Stimulated activated CD8-positive, alpha-beta memory T cell treated with anti-CD3 and anti-CD28 coated beads, Interleukin-12 subunit alpha, Interleukin-12 subunit beta, amount 100 ng/mL, for 4 hours (primary cell): ENCODE data around the gene RPRD1A.
"Not testable (repeated sequence)": the region's sequence is repeated elsewhere in the genome, so short reads cannot be mapped to it uniquely, and the experiment has no call there.

Experiments used
- DNase-seq: peaks from one replicate; pipeline ENCODE4 v3.0.0-alpha.2; 2020; ENCODE audit warnings: low read depth

Gene RPRD1A, protein sequence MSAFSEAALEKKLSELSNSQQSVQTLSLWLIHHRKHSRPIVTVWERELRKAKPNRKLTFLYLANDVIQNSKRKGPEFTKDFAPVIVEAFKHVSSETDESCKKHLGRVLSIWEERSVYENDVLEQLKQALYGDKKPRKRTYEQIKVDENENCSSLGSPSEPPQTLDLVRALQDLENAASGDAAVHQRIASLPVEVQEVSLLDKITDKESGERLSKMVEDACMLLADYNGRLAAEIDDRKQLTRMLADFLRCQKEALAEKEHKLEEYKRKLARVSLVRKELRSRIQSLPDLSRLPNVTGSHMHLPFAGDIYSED

DNA sequence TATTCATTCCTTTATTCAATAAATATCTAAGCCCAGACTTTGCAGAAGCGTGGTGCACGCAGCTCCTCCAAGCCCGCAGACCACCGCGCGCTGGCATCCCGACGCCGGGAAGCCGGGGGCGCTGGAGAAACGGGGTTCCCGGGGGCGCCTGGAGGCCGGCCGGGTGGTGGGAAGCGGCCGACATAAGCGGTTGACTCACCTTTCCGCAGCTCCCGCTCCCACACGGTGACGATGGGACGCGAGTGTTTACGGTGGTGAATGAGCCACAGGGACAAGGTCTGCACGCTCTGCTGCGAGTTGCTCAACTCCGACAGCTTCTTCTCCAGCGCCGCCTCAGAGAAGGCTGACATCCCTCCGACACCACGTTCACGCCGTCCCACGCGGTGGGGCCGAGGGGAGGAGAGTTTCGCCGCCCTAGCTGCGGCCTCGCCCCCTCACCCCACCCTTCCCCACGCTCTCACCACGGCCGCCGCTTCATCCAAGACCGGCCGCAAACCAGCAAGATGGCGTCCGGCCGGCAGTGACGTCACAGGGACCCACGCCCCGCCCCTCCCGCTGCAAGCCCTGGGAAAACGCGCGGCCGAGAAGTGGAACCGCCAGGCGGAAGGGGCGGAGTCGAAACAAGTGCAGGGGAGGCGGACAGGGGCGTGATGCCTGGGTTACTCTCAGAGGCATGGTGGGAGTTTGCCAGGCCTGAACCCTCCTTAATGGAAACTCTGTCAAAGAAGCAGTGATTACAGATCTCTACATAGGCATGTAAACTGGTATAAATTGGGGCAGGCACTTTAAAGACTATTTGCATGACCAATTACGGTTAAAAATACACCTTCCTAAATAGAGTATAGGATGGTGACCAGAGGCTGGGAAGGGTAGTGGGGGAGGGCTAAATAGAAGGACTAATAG, at the start of gene RPRD1A:
Gene RPRD1A, minus strand, starts transcription at position 505 of the 903 bp plus-strand sequence. Its CDS starts 155 bp downstream, at position 350.
- DNase-seq: peak; percentile 98

DNA sequence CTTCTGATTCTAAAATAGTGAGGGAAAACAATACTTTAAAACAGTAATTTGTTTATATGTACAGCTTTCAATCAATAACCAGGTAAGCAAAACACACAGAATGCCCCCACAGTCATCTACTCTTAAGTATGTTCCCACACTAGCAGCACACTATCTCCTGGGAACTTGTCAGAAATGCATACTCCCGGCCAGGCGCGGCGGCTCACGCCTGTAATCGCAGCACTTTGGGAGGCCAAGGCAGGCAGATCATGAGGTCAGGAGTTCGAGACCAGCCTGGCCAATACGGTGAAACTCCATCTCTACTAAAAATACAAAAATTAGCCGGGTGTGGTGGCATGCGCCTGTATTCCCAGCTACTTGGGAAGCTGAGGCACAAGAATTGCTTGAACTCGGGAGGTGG, 49.4 kb upstream of the RPRD1A start:
- DNase-seq: not testable (repeated sequence)

DNA sequence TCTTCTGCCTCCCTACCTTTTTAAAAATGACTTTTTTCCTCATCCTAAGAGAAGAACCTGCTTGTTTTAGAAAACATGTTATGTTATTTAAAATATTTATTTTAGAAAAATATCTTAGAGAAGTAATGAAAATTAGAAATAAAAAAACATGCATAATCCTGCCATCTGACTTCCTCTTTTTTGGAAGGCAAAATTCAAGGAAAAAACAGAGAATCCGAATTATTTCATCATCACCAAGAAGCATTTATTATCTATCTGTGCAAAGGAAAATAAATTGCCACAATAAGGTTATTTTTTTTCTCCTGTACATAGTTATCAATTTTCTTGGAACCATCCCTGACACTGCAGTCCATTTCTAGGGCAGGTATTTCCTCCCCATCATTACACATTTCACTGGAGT, 47.4 kb upstream of the RPRD1A start:
- DNase-seq: no peak

DNA sequence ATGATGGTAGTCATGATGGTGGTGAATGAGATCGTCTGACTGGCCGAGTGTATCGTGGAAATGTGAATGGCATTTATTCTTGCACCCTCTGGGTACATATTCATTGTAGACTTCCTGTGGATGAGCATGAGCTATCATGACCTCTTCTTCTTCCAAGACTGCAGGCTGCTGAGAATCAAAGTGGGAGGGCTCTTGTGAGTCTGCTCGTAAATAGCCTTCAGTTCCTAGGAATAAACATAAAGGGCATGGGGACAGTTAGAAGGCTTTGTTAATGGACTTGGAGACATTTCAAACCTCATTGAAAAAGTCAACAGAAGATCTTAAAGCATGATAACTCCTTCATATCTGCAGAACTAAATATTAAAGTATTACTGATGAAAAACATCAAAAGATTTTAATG, 46.9 kb upstream of the RPRD1A start:
- no peak for DNase-seq

DNA sequence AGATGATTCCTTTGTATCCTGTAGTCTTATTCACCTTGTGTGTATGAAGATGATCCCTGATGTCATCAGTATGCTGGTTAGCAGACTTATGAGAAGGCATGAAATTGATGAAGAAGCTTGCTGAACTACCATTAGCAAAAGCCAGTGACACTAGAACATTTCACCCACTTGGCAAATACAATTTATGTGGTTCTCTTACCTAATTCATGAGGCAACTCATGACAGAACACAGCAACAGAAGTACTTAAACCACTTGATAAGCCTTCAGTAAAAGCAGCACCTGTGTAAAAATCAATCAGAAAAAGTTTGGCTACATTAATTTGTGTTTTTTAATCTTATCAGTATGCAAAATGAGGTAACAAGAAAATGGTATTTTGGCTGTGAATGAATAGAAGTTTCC, 44.9 kb upstream of the RPRD1A start:
- DNase-seq: no peak

DNA sequence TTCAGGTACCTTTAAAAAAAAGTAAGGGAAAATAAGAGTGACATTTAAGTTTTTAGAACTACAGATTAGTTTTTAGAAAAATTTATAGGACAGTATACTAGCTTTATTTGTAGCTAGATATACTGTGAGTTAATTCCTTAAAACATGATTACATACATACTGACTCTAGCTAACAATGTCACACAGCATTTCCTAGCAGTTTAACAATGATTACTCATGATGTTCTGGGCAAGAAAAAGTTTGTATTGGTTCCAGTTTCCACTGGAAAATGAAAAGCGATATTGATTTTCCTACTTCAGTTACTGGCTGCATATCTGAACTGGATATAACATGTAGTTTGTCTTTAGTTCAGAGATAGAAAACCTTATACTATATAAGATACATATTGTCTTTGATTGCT, 42.4 kb upstream of the RPRD1A start:
- no peak for DNase-seq

DNA sequence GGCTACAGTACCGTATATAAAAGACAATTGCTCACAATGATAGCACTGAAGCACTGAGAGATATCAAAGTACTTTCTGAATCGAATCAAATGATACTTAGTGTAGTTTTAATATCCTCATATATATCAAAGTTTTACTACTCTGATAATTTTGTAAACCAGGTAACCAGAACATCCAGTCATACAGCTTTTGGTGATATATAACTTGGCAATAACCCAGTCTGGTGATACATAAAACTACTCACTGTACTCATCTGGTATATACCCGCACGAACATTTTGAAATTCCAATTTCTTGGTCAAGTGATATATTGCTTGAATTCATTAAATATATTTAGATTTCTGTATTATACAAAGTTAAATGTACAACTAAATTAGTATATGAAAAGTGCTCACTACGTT, 41.2 kb upstream of the RPRD1A start:
- no peak for DNase-seq

DNA sequence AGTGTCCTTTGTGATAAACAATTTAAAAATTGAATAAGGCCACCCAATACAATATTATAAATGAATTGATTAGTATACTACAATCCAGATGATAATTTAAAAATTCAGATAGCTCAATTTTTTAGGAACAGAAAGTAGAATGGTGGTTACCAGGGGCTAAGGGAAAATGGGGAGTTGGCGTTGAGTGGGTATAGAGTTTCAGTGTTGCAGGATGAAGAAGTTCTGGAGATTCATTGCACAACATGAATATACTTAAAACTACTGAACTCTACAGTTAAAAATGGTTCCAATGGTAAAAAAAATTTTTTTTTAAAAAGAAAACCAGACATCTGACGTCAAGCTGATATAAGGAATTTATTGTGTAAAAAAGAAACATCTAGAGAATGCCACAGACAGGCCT, 40.8 kb upstream of the RPRD1A start:
- DNase-seq: no peak

DNA sequence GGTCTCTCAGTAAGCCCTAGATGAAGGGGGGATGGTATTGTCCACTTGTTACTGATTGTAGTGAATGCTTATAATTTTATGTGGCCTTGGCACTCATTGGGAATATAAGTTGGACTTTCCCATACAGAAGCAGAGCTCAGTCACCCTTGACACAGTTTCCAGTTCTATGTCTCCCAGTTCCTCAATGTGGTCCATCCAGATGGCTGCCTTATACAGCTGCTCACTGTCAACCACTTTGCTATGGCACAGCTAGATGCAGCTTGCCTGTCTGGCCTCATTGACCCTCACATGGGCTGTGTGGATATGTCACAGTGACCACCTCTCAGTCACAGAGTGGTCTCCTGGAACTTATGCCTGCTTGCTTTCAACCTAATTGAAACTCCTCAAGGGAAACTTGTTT, 40.1 kb upstream of the RPRD1A start:
- DNase-seq: no peak

DNA sequence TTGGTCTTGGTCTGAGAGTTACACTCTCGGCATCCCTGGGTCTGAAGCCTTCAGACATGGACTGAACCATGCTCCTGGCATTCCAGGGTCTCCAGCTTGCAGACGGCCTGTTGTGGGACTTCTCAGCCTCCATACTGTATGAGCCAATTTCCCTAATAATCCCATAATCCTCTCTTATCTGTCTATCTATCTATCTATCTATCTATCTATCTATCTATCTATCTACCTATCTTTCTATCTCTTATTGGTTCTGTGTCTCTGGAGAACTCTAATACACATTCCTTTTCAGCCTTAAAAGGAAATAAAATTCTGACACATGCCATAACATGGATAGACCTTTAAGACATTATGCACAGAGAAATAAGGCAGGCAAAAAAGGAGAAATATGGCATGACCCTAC, 37.4 kb upstream of the RPRD1A start:
- no peak for DNase-seq

DNA sequence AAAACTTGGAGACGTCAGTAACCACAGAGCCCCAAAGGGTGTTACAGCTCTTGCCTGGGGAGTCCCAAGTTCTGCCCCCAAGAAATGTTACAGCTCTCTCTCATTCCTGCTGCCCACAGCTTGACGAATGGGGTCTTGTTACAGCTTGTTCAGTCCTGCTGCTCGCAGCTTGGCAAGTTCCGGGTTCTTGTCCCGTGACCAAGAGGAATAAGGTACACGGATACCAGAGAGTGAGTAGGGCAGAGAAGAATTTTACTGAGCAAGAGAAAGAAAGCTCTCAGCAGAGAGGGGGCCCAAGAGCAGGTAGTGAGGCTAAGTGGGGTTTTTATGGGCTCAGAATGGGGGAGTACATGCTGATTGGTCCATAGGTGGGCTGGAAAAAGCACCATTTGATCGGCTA, 34.6 kb upstream of the RPRD1A start:
- DNase-seq: no peak

DNA sequence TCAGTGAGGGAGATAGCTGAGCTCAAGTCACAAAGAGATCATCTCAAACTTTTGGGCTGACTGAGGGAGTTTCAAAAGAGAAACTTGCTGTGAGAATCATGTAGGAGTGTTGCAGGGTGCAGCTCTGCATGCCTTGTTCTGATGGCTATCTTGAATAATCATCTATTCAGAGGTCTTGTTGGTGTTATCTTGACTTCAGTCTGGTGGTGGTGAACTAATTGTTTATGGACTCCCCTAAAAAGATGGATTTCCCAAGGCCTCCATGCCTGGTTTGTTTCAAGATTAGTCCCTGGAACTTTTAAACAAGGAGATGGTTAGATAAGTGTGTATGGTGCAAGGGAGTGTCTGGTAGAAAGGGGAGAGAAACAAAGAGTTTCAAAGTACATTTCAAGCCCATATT, 32.0 kb upstream of the RPRD1A start:
- no peak for DNase-seq

DNA sequence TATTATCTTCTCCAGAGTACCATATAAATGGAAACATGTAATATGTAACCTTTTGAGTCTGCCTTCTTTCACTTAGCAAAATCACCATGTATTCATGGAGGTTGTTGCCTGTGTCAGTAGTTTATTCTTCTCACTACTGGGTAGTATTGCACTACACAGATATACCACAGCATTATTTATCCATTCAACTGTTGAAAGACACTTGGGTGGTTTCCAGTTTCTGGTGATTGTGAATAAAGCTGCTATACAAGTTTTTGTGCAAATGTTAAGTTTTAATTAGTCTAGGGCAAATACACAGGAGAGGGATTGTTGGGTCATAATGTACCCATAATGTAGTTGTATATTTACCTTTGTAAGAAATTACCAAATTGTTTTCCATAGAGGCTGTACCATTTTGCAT, 29.6 kb upstream of the RPRD1A start:
- DNase-seq: no peak

DNA sequence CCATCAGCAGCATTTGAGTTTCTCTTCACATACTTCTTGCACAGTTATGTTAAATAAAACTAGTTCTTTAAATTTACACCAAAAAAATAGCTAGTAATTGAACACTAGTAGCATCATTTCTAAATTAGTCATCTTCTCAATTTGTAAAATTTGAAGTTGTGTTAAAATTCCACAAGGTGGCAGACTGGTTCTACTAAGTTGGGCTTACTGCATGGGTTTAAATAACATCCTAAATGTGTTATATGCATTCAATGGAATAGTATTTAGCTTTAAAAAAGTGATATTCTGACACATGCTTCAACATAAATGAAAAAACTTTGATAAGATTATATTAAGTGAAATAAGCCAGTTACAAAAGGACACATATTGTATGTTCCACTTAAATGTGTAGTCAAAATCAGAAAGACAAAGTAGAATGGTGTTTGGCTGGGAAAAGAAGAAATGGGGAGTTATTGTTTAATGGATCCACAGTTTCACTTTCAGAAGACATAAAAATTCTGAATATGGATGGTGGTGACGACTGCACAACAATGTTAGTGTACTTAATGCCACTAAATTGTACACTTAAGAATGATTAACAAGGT, 28.7 kb upstream of the RPRD1A start:
- DNase-seq: no peak

DNA sequence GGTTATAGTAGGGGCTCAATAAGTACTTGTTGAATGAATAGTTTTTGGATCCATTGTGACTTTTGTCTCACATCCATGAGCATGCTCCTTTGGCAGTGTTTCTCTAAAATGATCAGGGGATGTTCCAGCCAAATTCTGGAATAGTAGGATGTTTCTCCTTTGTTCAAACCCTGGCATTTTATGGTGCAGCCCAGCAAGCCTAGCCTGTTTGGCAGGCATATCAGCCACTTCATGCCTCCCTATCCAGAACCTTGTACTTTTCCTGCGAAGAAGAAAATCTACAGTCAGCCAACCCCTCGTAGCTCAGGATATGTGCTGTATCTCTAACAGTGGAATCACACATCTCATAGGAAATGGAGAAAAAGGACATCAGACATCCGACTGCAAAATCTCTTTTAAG, 27.1 kb upstream of the RPRD1A start:
- DNase-seq: no peak

DNA sequence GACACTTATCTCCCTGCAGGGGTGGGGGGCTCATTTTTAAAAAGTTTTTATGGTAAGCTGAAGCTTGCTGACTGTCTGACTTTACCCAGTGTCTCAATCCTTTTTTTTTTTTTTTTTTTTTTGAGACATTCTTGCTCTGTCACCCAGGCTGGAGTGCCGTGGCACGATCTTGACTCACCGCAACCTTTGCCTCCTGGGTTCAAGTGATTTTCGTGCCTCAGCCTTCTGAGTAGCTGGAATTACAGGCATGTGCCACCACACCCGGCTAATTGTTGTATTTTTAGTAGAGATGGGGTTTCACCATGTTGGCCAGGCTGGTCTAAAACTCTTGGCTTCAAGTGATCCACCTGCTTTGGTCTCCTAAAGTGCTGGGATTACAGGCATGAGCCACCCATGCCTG, 24.8 kb upstream of the RPRD1A start:
- not testable (repeated sequence) for DNase-seq

DNA sequence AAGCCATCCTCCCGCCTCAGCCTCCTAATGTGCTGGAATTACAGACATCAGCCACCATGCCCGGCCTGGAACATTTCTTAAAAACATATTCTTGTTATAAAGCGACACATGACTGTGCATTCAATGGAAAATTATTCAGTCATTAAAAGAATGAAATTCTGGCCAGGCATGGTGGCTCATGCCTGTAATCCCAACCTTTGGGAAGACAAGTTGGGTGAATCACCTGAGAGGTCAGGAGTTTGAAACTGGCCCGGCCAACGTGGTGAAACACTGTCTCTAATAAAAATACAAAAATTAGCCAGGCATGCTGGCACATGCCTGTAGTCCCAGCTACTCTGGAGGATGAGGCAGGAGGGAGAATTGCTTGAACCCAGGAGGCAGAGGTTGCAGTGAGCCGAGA, 21.6 kb upstream of the RPRD1A start:
- DNase-seq: no peak

DNA sequence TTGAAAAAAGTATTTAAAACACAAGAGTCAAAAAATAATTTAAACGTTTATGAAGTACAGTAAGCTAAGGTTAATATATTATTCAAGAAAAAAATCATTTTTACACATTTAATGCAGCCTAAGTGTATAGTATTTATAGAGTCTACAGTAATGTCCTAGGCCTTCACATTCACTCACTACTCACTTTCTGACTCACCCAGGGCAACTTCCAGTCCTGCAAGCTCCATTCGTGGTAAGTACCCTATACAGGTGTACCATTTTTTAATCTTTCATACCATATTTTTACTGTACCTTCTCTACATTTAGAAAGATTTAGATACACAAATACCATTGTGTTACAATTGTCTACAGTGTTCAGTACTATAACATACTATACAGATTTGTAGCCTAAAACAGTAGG, 20.9 kb upstream of the RPRD1A start:
- DNase-seq: no peak

DNA sequence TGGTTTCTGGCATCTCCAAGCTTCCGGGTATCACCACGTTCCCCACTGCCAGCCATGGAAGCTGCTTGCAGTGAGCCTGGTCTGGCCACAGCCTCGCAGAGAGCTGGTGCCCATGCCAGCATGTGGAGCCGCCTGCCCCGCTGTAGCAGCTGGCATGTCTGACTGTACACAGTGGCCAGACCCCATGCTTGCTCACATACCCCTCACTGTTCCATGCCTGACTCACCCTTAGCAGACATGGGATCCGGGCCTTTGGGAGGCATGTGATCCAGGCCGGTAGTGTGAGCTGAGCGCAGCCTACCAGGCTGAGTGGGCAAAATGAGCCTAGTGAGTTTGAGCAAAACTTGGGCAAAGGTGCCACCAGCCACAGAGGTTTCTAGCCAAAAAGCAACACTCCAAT, 18.8 kb upstream of the RPRD1A start:
- no peak for DNase-seq

DNA sequence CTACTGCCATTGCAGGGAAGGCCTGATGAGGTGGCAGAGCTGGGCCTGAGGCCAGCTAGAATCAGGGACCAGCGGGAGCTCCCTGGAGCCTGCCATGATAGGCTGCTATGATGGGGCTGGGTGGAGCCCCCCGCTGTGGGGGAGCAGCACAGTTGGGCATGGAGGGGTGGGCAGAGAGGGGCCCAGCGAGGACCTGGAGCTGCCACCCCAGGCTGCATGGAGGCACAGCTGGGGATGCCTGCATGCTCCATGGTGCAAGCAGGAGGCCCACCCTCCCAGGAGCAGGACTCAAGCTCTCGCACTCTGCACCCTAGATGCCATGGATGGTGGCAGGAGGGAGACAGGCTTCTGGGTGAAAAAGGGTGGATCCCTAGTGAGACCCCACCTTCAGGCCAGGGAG, 17.8 kb upstream of the RPRD1A start:
- DNase-seq: no peak

DNA sequence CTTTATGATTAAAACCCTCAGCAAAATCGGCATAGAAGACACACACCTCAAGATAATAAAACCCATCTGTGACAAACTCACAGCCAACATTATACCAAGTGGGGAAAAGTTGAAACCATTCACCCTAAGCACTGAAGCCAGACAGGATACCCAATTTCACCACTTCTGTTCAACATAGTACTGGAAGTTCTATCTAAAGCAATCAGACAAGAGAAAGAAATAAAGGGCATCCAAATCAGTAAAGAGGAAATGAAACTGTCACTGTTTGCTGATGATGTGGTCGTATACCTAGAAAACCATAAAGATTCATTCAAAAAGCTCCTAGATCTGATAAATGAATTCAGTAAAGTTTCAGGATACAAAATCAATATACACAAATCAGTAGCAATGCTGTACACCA, 16.4 kb upstream of the RPRD1A start:
- DNase-seq: no peak

DNA sequence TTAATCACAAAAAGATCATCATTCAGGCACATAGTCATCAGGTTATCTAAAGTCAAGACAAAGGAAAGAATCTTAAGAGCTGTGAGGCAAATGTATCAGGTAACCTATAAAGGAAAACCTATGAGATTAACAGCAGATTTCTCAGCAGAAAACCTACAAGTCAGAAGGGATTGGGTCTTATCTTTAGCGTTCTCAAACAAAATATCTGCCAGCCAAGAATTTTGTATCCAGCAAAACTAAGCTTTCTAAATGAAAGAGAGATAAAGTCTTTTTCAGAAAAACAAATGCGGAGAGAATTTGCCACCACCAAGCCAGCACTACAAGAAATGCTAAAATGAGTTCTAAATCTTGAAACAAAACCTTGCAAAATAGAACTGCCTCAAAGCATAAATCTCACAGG, 13.8 kb upstream of the RPRD1A start:
- not testable (repeated sequence) for DNase-seq
